ENCODE results near the gene ACAP3. TPM values are rescaled to one million over a fixed set of nuclear protein-coding genes. Genes with fewer than 3 reads are reported as not detected.
A peak's percentile ranks its signal among the peaks of the same experiment; 100 is the strongest.

The ACAP3 gene
- total RNA-seq, 1 donor from 2014 or later = 105 TPM

DNA sequence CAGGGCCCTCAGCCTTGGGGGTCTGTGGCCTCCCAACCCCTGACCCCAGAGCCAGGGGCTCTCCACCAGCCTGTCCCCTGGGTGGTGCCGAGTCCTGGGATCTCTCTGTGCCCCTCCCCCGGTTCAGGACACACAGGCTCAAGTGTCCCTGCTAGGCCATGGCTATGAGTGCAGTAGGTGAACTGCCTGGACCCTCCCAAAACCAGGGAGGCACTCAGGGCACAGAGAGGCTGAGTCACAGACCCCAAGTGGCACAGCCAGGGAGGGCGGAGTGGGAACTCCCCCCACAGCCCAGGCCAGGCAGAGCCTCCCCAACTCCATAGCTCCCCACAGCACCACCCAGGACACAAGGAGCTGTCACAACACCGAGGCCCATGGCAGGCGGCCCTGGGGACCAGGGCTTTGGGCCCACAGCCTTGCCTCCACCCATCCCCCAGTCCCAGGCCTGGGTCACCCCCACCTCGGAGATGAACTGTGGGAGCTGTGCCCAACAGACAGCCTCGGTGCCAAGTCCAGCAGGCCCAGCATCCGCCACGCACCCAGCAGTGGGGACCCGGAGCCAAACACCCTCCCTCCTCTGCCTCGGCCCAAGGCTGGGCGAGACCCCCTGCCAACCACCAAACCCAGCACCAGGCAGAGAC is 38.2 kb upstream of the ACAP3 start:
- DNase-seq (ENCODE audit: low spot score in 2 of 2) = no peak
- TF ChIP-seq CTCF (IDR thresholded peaks at IDR 0.05) = no peak
- H3K27ac ChIP-seq = no peak overlapping the region
- peak overlapping the region in 1 of 2 donors; percentile 20 for H3K4me3 ChIP-seq
- intact Hi-C loops (cut with DNase I) = no loop called here
- H3K9me3 ChIP-seq = no peaks in the 10 kb centered on the region
- peaks cover 3 to 30% of the 10 kb centered on the region in 2 donors for H3K4me1 ChIP-seq
- peaks cover 9 to 10% of the 10 kb centered on the region in 2 donors for H3K36me3 ChIP-seq
- H3K27me3 ChIP-seq = no peaks in the 10 kb centered on the region

- TF ChIP-seq CTCF (IDR thresholded peaks at IDR 0.05) = no peak
- intact Hi-C loops (cut with DNase I) = no loop called here
- Histone ChIP-seq H3K4me3 (no peak overlapping the region), H3K27ac (no peak overlapping the region), H3K36me3 (peaks cover 10 to 14% of the 10 kb centered on the region in 2 donors), H3K9me3 (no peaks in the 10 kb centered on the region), H3K27me3 (no peaks in the 10 kb centered on the region), H3K4me1 (peaks cover 3 to 30% of the 10 kb centered on the region in 2 donors)
- DNase-seq (ENCODE audit: low spot score in 2 of 2) = no peak
Observed at GRCh38 chr1:1345384-1345783, 37.7 kb upstream of the ACAP3 start.

DNA sequence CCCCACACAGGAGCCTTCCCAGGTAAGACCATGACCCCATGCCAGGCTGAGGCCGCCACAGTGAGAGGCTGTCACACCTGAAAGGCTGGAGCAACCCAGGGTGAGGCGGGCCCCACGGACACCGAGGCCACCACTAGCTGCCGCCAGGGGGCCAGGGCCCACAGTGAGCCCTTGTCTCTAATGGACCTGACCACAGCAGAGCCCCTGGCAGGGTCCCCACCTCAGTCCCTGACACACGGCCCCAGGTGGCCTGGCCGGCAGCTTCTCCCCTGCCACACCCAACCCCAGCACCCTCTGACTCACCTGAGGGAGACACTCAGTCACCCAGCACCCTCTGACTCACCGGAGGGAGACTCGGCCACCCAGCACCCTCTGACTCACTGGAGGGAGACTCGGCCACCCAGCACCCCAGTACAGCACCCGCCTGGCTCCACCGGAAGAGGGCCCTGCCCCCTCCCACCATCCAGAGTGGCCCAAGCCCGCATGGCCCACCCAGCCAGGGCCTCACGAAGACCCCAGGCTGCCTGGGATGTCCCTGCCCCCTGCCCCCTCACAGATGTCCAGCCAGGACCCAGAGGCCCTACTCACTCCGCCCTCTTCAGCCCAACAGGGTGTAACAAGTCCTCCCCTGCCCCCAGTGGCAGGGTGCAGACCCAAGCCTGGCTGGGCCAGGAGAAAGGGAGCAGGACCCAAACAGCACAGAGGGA is 37.1 kb upstream of the ACAP3 start:
- H3K4me3 ChIP-seq = no peak overlapping the region
- no peaks in the 10 kb centered on the region for H3K27me3 ChIP-seq
- H3K27ac ChIP-seq = no peak overlapping the region
- peaks cover 3 to 30% of the 10 kb centered on the region in 2 donors for H3K4me1 ChIP-seq
- peak in 1 of 3 experiments; percentile 19 for TF ChIP-seq CTCF (IDR thresholded peaks at IDR 0.05)
- intact Hi-C loops (cut with DNase I) = no loop called here
- no peaks in the 10 kb centered on the region for H3K9me3 ChIP-seq
- DNase-seq (ENCODE audit: low spot score in 2 of 2) = no peak
- H3K36me3 ChIP-seq = peaks cover 15 to 20% of the 10 kb centered on the region in 2 donors

- no peak overlapping the region for H3K27ac ChIP-seq
- TF ChIP-seq CTCF (IDR thresholded peaks at IDR 0.05) = no peak
- peaks cover 24 to 29% of the 10 kb centered on the region in 2 donors for H3K36me3 ChIP-seq
- H3K9me3 ChIP-seq = no peaks in the 10 kb centered on the region
- no peak overlapping the region for H3K4me3 ChIP-seq
- peaks cover 3 to 30% of the 10 kb centered on the region in 2 donors for H3K4me1 ChIP-seq
- H3K27me3 ChIP-seq = no peaks in the 10 kb centered on the region
- intact Hi-C loops (cut with DNase I) = no loop called here
- DNase-seq (ENCODE audit: low spot score in 2 of 2) = no peak
Observed at GRCh38 chr1:1343811-1344421, 36.2 kb upstream of the ACAP3 start.

DNA sequence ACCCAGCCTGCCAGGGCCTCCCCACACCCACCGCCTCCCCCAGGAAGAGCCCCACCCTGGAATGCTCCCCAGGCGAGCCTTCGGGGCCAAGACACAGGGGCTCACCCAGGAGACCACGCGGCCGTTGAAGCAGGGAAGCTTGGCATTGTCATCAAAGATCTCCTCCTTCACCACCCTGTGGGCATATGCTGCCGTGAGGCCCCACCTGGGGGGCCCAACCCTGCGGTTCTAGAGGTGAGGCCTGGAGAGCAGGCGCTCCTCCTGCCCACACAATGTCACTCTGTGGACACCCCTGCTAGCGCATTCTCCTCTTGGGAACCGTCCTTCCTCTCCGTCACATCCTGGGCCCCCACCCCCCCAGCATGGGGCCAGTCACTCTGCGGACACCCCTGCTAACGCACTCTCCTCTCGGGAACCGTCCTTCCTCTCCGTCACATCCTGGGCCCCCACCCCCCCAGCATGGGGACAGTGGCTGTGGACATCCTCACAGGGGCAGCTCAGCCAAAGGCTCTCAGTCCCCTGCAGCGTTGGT is 34.9 kb upstream of the ACAP3 start:
- H3K36me3 ChIP-seq = peaks cover 37 to 41% of the 10 kb centered on the region in 2 donors
- H3K9me3 ChIP-seq = no peaks in the 10 kb centered on the region
- no peak overlapping the region for H3K4me3 ChIP-seq
- TF ChIP-seq CTCF (IDR thresholded peaks at IDR 0.05) = no peak
- no peak for DNase-seq (ENCODE audit: low spot score in 2 of 2)
- intact Hi-C loops (cut with DNase I) = no loop called here
- H3K27me3 ChIP-seq = no peaks in the 10 kb centered on the region
- H3K4me1 ChIP-seq = peaks cover 0 to 22% of the 10 kb centered on the region in 2 donors
- no peak overlapping the region for H3K27ac ChIP-seq

All from ascending aorta (tissue), 2 donors.